ENCODE results near the gene KDSR.

KDSR gene

GRCh38 chr18:63320123-63320974 lies 46.7 kb downstream of the KDSR start:
- peak; percentile 85 to 87 for DNase-seq

GRCh38 chr18:63319383-63320122 lies 47.5 kb downstream of the KDSR start, which contains the start of gene BCL2:
TSS of gene BCL2 (minus strand) at chr18:63319769.
- peak; percentile 49 to 61 for DNase-seq

DNA sequence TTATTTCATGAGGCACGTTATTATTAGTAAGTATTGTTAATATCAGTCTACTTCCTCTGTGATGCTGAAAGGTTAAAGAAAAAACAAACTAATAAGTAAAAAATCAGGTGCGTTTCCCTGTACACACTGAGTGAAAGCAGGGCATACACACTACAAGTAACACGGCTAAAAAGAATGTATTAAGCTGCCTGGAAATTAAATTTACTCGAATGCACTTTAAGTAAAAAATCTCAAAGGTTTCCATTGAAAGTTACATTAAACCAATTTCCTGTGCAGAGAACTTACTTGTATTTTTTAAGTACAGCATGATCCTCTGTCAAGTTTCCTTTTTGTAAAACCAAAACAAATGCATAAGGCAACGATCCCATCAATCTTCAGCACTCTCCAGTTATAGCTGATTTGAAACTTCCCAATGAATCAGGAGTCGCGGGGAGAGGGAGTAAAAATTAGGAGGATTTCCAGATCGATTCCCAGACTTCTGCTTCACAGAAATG lies 48.1 kb downstream of the KDSR start:
- DNase-seq = no peak

DNA sequence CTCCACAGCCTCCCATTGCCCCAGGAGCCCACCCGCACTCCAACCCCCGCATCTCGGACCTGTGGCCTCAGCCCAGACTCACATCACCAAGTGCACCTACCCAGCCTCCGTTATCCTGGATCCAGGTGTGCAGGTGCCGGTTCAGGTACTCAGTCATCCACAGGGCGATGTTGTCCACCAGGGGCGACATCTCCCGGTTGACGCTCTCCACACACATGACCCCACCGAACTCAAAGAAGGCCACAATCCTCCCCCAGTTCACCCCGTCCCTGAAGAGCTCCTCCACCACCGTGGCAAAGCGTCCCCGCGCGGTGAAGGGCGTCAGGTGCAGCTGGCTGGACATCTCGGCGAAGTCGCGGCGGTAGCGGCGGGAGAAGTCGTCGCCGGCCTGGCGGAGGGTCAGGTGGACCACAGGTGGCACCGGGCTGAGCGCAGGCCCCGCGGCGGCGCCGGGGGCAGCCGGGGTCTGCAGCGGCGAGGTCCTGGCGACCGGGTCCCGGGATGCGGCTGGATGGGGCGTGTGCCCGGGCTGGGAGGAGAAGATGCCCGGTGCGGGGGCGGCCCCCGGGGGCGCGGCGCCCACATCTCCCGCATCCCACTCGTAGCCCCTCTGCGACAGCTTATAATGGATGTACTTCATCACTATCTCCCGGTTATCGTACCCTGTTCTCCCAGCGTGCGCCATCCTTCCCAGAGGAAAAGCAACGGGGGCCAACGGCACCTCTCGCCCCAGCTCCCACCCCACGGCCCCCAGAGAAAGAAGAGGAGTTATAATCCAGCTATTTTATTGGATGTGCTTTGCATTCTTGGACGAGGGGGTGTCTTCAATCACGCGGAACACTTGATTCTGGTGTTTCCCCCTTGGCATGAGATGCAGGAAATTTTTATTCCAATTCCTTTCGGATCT lies 48.8 kb downstream of the KDSR start:
- peak; percentile 54 to 67 for DNase-seq

GRCh38 chr18:63317556-63317946 lies 49.5 kb downstream of the KDSR start:
- DNase-seq = no peak

DNA sequence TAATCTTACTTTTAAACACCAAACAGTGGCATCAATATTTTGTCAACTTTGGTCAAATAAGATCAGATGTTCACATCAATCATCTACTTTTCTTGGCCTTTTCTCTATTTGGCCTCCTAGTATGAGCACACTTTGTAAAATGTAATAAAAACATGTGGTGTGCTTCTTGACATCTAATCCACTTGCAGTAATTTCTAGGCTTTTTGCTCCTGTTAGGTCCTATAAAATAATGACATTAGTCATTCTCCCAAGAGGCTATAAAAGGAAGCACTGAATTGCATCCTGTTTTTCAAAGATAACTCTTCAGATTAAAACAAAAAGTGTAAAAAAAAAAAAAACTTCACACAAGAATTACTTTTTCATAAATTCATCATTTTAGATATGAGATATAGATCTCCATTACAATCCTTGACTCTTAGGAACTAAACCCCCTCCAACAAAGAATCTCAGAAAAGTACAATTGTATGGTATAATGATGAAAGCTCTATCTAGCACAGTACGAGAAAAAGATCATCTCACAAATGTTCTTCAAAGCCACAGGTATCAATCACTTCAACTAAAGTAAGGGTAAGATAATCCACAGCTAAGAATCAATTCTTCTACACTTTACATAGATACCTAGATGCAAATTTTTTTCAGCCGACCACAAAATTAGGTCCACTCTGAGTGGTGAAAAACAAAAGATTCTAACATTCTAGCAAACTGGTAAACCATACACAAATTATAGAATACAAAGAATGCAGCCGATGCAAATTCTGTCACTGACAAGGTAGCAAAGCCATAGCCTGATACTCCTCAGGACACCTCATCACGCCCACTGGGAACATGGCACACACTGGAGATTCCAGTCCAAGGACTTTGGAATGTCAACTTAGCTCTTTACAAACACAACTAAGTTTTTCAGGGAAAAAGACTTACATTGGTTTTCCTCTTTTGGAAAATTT lies 50.1 kb downstream of the KDSR start:
- no peak for DNase-seq

DNA sequence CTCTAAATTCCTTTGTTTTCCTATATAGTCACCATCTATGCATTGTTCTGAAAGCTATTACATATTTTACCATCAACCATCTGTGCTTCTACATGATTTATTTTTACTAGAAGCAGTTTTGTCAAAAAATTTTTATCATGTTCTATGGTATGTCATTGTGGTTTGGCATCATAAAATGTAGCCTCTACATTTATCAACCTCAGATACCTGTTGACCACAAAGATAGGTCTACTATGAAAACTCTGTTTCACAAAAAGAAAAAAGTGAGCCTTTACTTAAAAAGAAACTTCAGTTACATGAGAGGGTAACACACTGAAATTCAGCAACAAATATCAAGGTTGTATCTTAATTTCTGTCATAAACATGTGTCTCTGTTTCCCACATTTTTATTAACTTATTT lies 51.1 kb downstream of the KDSR start:
- no peak for DNase-seq

DNA sequence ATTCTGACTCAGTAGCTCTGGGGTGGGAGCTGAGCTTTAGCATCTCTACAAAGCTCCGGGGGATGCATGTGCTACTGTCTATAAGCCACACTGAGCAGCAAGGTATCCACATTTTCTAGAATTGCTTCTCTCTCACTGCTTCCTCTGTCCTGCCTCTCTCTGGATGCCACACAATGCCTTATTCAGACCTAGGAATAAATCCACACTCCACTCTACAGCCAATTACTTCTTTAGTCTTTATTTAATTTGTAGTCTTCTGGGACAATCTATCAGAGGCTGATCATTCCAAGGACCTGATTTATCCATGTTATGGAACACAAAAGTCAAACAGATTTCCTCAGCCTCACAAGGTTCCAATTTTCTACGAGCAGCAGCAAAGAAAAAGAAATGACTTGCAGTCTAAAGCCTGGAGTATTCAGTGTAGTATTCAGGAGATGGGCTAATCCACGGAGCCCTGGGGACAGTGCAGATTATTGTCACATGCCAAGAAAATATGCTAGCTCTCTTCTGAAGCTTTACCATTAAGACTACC lies 51.8 kb downstream of the KDSR start:
- DNase-seq = no peak

GRCh38 chr18:63314062-63314790 lies 52.8 kb downstream of the KDSR start:
- DNase-seq = peak in 1 of 2 experiments; percentile 7

- DNase-seq = no peak
These were observed 53.5 kb downstream of the KDSR start for GRCh38 chr18:63313396-63313917.

GRCh38 chr18:63312737-63313395 lies 54.1 kb downstream of the KDSR start:
- no peak for DNase-seq

DNA sequence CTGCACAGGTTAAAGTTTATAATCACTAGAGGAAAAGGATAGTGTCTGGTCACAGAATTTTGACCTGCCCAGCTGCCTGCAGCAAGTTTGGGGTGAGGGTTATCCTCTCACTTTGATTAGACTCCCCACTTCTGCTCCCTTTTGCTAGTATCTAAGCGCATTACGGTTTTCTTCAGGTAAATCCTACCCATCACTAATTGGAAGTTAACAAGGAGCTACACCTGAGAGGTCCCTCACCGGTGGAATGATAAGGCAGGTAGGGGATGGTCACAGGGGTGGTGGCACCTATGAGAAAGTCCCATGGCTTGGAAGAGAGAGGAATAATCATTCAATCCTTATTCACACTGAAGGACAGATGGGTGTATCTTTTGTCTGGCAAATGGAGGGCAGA lies 55.0 kb downstream of the KDSR start:
- no peak for DNase-seq

GRCh38 chr18:63311118-63312018 lies 55.6 kb downstream of the KDSR start:
- peak in 1 of 2 experiments; percentile 7 for DNase-seq

DNA sequence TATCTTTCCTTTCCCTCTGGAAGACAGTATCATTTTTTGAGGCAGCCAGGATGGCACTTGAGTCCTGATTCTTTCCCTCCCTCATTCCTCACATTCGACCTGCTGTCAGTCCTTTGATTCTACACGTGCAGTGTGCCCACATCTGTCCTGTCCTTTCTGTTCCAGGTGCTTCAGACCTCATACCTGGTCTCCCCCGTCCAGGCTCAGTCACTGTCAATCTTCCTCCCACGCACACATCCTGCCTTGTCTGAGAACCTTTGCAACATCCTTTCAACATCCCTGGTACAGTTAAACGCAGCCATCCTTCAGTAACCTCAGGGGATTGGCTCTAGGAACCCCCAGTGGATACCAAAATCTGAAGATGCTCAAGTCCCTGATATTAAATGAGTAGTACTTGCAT lies 57.6 kb downstream of the KDSR start:
- no peak for DNase-seq

- no peak for DNase-seq
These were observed 59.3 kb downstream of the KDSR start for GRCh38 chr18:63307551-63308200.

GRCh38 chr18:63306819-63307550 lies 60.0 kb downstream of the KDSR start:
- no peak for DNase-seq

DNA sequence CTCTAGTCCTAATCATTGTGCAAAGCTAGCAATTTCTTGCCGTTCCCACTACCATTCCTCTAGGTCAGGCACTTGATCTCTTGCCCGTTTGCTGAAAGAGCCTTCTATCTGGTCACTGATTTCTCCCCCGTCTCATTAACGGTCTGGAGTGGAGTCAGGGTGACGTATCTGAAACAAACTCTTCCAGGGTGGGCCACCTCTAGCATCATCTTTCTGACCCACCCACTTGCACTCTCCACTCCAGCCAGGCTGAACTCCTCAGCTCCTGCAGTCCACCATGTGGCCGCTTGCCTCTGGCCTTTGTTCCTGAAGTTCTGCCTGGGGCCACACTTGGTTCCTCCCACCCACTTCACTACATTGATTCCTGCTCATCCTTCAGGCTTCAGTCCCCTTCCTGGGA lies 60.8 kb downstream of the KDSR start:
- no peak for DNase-seq

Measured in AML-193 (cell line).